Spleen (tissue), 13 donors: ENCODE results near the gene MCUR1. TPM values are rescaled to one million over a fixed set of nuclear protein-coding genes. Genes with fewer than 3 reads are reported as not detected.
A peak's percentile ranks its signal among the peaks of the same experiment; 100 is the strongest.
"Not testable (repeated sequence)": the region's sequence is repeated elsewhere in the genome, so short reads cannot be mapped to it uniquely, and the experiment has no call there.

Experiments used
- DNase-seq: peaks from one replicate; pipeline ENCODE4 v3.0.0-alpha.2; 2020
- H3K27ac ChIP-seq, 8 donors: fragments of 200-600 bp; sonication (generic) in 7 of 8; 1 replicate in 4 of 8; 2 replicates in 4 of 8; pipeline versions ENCODE4 v1.5.0 to v1.8.0; 2016 to 2021; ENCODE audit warnings: inconsistent platforms in 4 of 8, mild to moderate bottlenecking in 4 of 8, moderate library complexity in 1 of 8
- H3K27me3 ChIP-seq, 7 donors: fragments of 200-600 bp; sonication (generic) in 6 of 7; replicated peaks in 1 of 7; 1 replicate in 4 of 7; 2 replicates in 3 of 7; pipeline versions ENCODE4 v1.5.0 to v1.8.0; 2016 to 2021; ENCODE audit warnings: inconsistent platforms in 3 of 7, mild to moderate bottlenecking in 1 of 7
- H3K36me3 ChIP-seq, 6 donors: fragments of 200-600 bp; sonication (generic) in 5 of 6; 1 replicate in 4 of 6; 2 replicates in 2 of 6; pipeline versions ENCODE4 v1.5.0 to v1.8.0; 2016 to 2021; ENCODE audit warnings: inconsistent platforms in 2 of 6
- H3K4me1 ChIP-seq, 6 donors: fragments of 200-600 bp; sonication (generic) in 5 of 6; 1 replicate in 3 of 6; 2 replicates in 3 of 6; pipeline versions ENCODE4 v1.5.0 to v1.8.0; 2016 to 2021; ENCODE audit warnings: inconsistent platforms in 3 of 6
- H3K4me3 ChIP-seq, 8 donors: fragments of 200-600 bp; sonication (generic) in 7 of 8; 1 replicate in 4 of 8; 2 replicates in 4 of 8; pipeline versions ENCODE4 v1.5.0 to v1.8.0; 2016 to 2021; ENCODE audit warnings: inconsistent platforms in 4 of 8, mild to moderate bottlenecking in 4 of 8, moderate library complexity in 2 of 8
- H3K9me3 ChIP-seq, 8 donors: fragments of 200-600 bp; sonication (generic) in 7 of 8; 1 replicate in 4 of 8; 2 replicates in 4 of 8; pipeline versions ENCODE4 v1.5.0 to v1.8.0; 2016 to 2021; ENCODE audit warnings: inconsistent platforms in 4 of 8
- CTCF ChIP-seq, 11 experiments: fragments of 200-600 bp in 7 of 11; fragments of 450-650 bp in 4 of 11; sonication (generic) in 4 of 11; IDR thresholded peaks in 8 of 11; conservative IDR thresholded peaks in 3 of 11; 1 replicate in 7 of 11; 2 replicates in 4 of 11; pipeline versions ENCODE4 v1.4.0 to v1.8.0; 2016 to 2021; ENCODE audit warnings: antibody characterized with exemption in 11 of 11, inconsistent platforms in 4 of 11, mild to moderate bottlenecking in 1 of 11
- POLR2A ChIP-seq, 3 donors: fragments of 450-650 bp; IDR thresholded peaks; one replicate each; pipeline ENCODE4 v1.5.1; 2017; ENCODE audit warnings: antibody characterized with exemption in 3 of 3, mild to moderate bottlenecking in 1 of 3
- POLR2AphosphoS5 ChIP-seq, 3 donors: sonication (generic); formaldehyde crosslinking; IDR thresholded peaks; one replicate each; pipeline ENCODE4 v1.5.1; 2017; ENCODE audit warnings: antibody characterized with exemption in 3 of 3
- WGBS, 5 donors: extraction: QIAGEN DNeasy Blood & Tissue Kit in 3 of 5; methylation state at CpG; one replicate each; pipeline versions ENCODE4 v1.1.5 to v1.1.7; 2013 to 2018; 5-methylcytosine and 5-hydroxymethylcytosine counted together
- intact Hi-C: fragments of 100-400 bp; cut with DNase I; formaldehyde crosslinking; loops from one replicate; pipeline ENCODE4 v1.15.0; 2023; ENCODE audit warnings: low total_unique reads
- long read RNA-seq, 2 donors: transcript quantifications; one replicate each; lab custom pipeline, GENCODE V29; 2026
- polyA plus RNA-seq, 3 donors: library from polyadenylated mRNA; stranded (reverse); fragments of 200-250 nt; gene quantifications; one replicate each; pipeline ENCODE4 v1.2.1, GENCODE V29; 2013
- total RNA-seq, 7 donors: library from RNA; depleted of rRNA in 3 of 7; stranded (reverse); fragments of >200 nt in 3 of 7; fragmentation: NEBNext Ultra II Directional in 4 of 7; extraction: Animal tissue kit (Norgen Biotek cat#: 25700) in 4 of 7; gene quantifications; one replicate each; pipeline versions ENCODE4 v1.1.0 to v1.2.1, GENCODE V29; 2016 to 2021
- donor health status: healthy with polysubstance abuse.
- donor health status: DM: no; HTN: no; CAD: no; lungs with moderate emphysema.
- donor health status: DM: no; HTN: no; CAD: no.
- donor health status: Bipolar disorder and iron deficiency.
- donor health status: healthy.
- donor health status: DM: no; HTN: no; CAD: no.
- donor health status: DM: yes; HTN: yes; CAD: no.

MCUR1 gene, protein sequence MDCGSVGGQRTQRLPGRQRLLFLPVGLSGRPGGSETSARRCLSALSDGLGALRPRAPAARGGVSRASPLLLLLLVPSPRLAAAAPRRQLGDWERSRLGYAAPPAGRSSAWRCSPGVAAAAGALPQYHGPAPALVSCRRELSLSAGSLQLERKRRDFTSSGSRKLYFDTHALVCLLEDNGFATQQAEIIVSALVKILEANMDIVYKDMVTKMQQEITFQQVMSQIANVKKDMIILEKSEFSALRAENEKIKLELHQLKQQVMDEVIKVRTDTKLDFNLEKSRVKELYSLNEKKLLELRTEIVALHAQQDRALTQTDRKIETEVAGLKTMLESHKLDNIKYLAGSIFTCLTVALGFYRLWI
- 10 to 100 TPM in 6 of 7 donors, 1 to 10 TPM in 1; 9.2 to 22.4 (median 14.7) TPM for total RNA-seq
- 10 to 100 TPM; 10.2 to 11.7 (median 11.0) TPM for polyA plus RNA-seq
- long read RNA-seq, donor 1, full-length matches to known transcripts: 19 of 19 reads
- long read RNA-seq, donor 1, partial matches to known transcripts: 0 of 19 reads
- long read RNA-seq, donor 1, other reads (novel, unspliced or antisense): 0 of 19 reads
- long read RNA-seq, donor 2, full-length matches to known transcripts: 11 of 11 reads
- long read RNA-seq, donor 2, partial matches to known transcripts: 0 of 11 reads
- long read RNA-seq, donor 2, other reads (novel, unspliced or antisense): 0 of 11 reads

- no peaks in the 10 kb centered on the region for H3K9me3 ChIP-seq
- H3K4me1 ChIP-seq: peaks cover 25 to 48% (median 39%) of the 10 kb centered on the region in 6 donors
- TF ChIP-seq POLR2A (IDR thresholded peaks at IDR 0.05): peak; percentile 28 to 80 (median 66)
- TF ChIP-seq POLR2AphosphoS5 (IDR thresholded peaks at IDR 0.05): peak; percentile 94 to 97 (median 95)
- peak in 5 of 11 experiments; percentile 12 to 52 (median 44) for TF ChIP-seq CTCF (IDR thresholded peaks at IDR 0.05 in 8 of 11, conservative IDR thresholded peaks at IDR 0.05 in 3 of 11)
- intact Hi-C loops: no loop called here
- H3K27me3 ChIP-seq: no peaks in the 10 kb centered on the region
- WGBS, 5 donors: 0 to 1% (median 0%) methylated on average over 16 to 81 of the region's 81 CpGs
- peak within 1 kb of the TSS; percentile 67 to 93 (median 85) for H3K4me3 ChIP-seq
- peak; percentile 96 for DNase-seq
- no peaks in the 10 kb centered on the region for H3K36me3 ChIP-seq
- peak within 1 kb of the TSS; percentile 88 to 97 (median 95) for H3K27ac ChIP-seq
Observed at GRCh38 chr6:13814176-13814937, at the start of gene MCUR1. Gene MCUR1, minus strand, starts transcription at chr6:13814557. Its CDS starts 128 bp downstream, at chr6:13814429.

- no peak overlapping the region for H3K4me3 ChIP-seq
- WGBS, 5 donors: 56 to 84% (median 70%) methylated on average over 2 of the region's 2 CpGs
- peaks cover 0 to 42% (median 18%) of the 10 kb centered on the region in 7 donors for H3K27me3 ChIP-seq
- no peaks in the 10 kb centered on the region for H3K36me3 ChIP-seq
- H3K4me1 ChIP-seq: peaks cover 0 to 10% (median 6%) of the 10 kb centered on the region in 6 donors
- DNase-seq: no peak
- no peak overlapping the region for H3K27ac ChIP-seq
- H3K9me3 ChIP-seq: peaks cover 0 to 11% (median 0%) of the 10 kb centered on the region in 8 donors
- TF ChIP-seq CTCF (IDR thresholded peaks at IDR 0.05 in 8 of 11, conservative IDR thresholded peaks at IDR 0.05 in 3 of 11) (no peak), POLR2AphosphoS5 (IDR thresholded peaks at IDR 0.05) (no peak), POLR2A (IDR thresholded peaks at IDR 0.05) (no peak)
- intact Hi-C loops: no loop called here
Observed at GRCh38 chr6:13863699-13864155, 49.4 kb upstream of the MCUR1 start.

- H3K36me3 ChIP-seq, DNase-seq, intact Hi-C loops, H3K27ac ChIP-seq: not testable (repeated sequence)
- Histone ChIP-seq H3K9me3 (peaks cover 0 to 11% (median 0%) of the 10 kb centered on the region in 8 donors), H3K4me3 (peak overlapping the region in 2 of 8 donors; percentile 36 to 58), H3K4me1 (peaks cover 0 to 10% (median 6%) of the 10 kb centered on the region in 6 donors), H3K27me3 (peaks cover 0 to 42% (median 19%) of the 10 kb centered on the region in 7 donors)
- WGBS, 5 donors: 87 to 100% (median 96%) methylated on average over 3 of the region's 3 CpGs
Observed at GRCh38 chr6:13860556-13861185, 46.3 kb upstream of the MCUR1 start.
